ENCODE results near the gene L3MBTL3. TPM values are rescaled to one million over a fixed set of nuclear protein-coding genes. Genes with fewer than 3 reads are reported as not detected.

L3MBTL3 gene
- 10 to 100 TPM; 12.1 to 26.7 (median 21.6) TPM for polyA plus RNA-seq (ENCODE audit: insufficient read depth in 1 of 5, insufficient read length in 5 of 5, low replicate concordance in 1 of 5)
- long read RNA-seq, donor 1 = 0 reads
- long read RNA-seq, donor 2 = 0 reads
- long read RNA-seq, donor 3, full-length matches to known transcripts = 2 of 2 reads
- long read RNA-seq, donor 3, partial matches to known transcripts = 0 of 2 reads
- long read RNA-seq, donor 3, other reads (novel, unspliced or antisense) = 0 of 2 reads
- long read RNA-seq, donor 4, partial matches to known transcripts = 16 of 16 reads
- long read RNA-seq, donor 4, other reads (novel, unspliced or antisense) = 0 of 16 reads
- long read RNA-seq, donor 5, full-length matches to known transcripts = 4 of 4 reads
- long read RNA-seq, donor 5, partial matches to known transcripts = 0 of 4 reads
- long read RNA-seq, donor 5, other reads (novel, unspliced or antisense) = 0 of 4 reads
- long read RNA-seq, donor 6, partial matches to known transcripts = 0 of 3 reads
- long read RNA-seq, donor 6, other reads (novel, unspliced or antisense) = 0 of 3 reads
- long read RNA-seq, donor 7, full-length matches to known transcripts = 1 of 11 reads
- long read RNA-seq, donor 7, partial matches to known transcripts = 10 of 11 reads
- long read RNA-seq, donor 7, other reads (novel, unspliced or antisense) = 0 of 11 reads
- long read RNA-seq, donor 8 = 0 reads

DNA sequence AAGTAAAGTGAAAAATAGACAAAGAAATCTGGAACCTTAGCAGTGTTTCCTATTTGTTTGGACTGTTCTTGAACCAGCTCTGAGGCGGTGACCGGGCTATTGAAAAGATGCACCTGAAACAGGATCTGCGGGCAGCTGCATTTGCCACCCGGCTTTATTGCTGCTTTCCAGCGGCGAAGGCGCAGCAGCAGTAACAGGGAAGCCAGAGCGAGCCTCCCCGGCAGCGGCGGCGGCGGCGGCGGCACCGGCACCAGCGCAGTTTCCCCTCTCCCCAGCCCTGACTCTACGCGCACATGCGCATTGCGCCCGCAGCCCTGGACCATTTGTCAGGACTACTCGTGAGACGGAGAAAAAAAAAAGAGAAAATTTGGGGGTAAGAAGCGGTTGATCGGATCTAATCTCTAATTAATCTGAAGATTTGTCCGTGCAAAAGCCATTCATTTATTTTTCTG lies at the start of gene L3MBTL3:
Gene L3MBTL3, plus strand, starts transcription at position 290 of the 452 bp plus-strand sequence. CDS start 24,119 bp downstream, outside the sequence.
- DNase-seq = peak; percentile 80 to 83

DNA sequence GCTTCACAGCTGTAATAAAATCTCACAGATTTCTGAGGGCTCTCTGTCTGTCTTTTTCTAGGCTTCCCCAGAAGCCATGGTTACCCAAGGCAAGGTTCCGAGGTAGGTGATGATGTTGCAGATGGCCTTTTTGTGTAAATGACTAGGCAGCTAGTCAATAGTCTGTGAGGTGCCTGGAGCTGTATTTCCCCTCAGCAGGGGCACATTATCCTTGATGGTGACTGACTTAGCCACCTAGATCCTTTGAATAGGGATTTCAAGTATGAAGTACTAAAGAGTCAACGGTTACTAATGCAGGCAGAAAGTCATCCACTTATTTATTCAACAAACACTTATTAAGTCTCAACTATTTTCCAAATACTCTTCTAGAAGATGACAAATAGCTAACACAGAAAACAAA lies 49.3 kb upstream of the L3MBTL3 start:
- no peak for DNase-seq

DNA sequence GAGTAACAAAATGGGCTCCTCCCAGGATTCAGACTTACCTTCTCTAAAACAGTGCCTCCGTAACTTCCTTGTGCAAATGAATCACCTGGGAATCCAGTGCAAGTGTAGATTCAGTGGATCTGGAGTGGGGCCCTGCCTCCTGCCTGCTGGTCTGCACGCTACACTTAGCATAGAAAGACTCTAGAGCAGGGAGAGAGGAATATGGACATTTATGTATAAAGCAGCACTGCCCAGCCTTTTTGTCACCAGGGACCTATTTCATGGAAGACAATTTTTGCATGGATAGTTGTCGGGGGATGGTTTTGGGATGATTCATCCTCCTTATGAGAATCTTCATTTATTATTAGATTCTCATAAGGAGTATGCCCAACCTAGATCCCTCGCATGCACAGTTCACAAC lies 42.3 kb upstream of the L3MBTL3 start:
- no peak for DNase-seq

GRCh38 chr6:129978148-129978916 lies 40.0 kb upstream of the L3MBTL3 start:
- DNase-seq = no peak

GRCh38 chr6:129980821-129981220 lies 37.6 kb upstream of the L3MBTL3 start:
- no peak for DNase-seq

DNA sequence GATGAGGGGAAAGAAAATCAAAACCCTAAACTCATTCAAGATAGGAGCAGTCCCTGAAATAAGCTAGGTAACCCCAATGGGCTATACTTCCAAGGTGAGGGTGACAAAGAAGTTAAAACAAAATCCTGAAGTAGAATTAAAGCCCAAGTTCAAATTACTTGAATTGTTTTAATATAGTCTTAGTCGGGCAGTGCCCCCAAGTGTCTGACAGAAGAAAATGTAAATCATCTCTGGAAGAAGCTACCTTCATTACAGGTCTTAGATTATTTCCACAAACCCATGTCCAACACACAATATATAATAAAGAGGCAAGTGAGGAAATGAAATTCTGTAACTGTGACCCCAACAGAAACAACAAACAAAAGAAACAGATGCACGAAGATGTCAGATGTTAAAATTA lies 36.8 kb upstream of the L3MBTL3 start:
- DNase-seq = no peak

DNA sequence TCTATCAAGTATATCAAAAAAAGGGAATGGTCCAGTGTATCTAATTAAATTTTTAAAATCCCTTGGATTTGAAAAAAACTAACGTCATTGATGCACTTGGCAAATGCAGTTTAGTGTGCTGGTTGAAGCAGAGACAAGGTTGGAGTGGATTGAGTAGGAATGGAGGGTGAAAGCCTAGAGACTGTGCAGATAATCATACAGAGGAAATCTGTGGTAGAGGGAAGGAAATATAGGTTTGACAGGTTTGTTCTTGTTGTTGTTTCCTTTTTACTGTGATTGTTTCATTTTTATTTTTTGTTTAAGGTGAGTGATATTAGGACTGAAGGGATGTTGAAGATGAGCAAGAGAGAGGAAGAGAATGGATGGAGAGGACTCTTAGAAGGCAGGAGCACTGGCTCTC lies 29.0 kb upstream of the L3MBTL3 start:
- DNase-seq = no peak

GRCh38 chr6:129992881-129993280 lies 25.5 kb upstream of the L3MBTL3 start:
- DNase-seq = no peak

GRCh38 chr6:129994410-129994809 lies 24.0 kb upstream of the L3MBTL3 start:
- no peak for DNase-seq

DNA sequence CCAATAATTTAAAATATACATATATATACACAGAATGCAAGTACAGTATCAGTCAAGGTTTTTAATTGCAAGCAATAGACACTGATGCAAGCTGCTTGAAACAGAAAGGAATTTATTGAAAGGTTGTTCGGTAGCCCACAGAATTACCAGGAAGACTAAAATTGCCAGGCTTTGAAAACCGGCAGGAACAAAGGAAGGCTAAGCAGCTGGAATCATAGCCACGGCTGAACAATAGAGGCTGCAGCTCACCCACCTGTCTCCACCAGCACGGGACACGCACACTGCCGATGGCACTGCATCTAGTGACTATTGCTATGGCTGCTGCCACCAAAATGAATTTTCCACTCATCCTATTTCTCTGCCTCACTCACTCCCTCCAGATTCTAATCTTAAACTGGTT lies 22.0 kb upstream of the L3MBTL3 start:
- no peak for DNase-seq

DNA sequence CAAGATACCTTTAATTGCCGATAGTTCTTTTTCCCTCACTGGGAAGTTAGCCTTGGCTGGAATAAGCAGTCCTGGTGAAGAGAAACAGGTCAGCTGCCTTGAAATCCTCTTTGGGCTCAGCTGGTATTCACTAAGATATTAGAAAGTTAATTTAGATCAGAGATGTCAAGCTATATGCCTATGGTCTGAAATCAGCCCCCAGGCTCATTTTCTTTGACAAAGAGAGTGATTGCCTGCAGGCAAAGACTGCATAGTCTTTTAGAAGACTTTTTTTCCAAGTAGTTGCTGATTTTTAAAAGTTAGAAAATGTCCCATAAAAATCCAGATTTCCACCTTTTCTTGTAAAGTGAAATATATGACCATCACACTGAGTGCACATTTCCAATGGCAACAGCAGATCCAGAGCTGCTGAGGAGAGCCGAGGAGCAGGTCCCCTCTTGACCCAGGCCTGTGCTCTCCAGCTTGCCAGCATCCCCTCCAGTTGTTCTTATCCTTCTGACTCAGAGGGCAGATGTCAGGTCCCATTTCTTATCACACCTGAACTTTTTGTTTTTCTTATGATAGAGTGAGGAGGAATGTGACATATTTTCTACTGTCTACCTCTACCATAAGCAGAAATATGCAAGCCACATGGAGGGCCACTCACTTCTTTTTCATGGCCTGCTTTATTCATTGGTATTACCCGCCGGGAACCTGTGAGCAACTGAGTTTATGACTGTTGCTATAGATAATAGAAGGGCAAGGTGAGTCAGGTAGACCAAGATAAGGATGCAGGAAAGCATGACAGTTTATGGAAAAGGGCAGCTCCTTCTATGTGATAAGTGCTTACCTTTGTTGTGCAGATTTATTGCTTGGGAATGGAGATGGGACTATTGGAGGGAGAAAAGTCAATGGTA lies 17.6 kb upstream of the L3MBTL3 start:
- no peak for DNase-seq

GRCh38 chr6:130008236-130008873 lies 10.0 kb upstream of the L3MBTL3 start:
- no peak for DNase-seq

DNA sequence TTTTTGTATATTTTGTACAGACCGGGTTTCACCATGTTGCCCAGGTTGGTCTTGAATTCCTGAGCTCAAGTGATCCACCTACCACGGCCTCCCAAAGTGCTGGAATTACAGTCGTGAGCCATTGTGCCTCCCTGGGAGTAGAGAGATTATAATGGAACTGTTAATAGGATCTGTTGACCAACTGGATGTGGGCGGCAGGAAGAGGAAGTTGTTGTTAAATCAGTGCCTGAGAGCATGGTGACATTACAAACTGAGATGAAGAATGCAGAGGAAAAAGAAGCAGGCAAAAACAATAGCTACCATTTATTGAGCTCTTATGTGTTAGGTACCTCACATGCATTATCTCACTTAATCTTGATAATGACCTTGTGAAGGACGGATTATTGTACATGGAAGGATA lies 9.2 kb upstream of the L3MBTL3 start:
- no peak for DNase-seq

- no peak for DNase-seq
These were observed 8.0 kb upstream of the L3MBTL3 start for GRCh38 chr6:130010387-130010786.

DNA sequence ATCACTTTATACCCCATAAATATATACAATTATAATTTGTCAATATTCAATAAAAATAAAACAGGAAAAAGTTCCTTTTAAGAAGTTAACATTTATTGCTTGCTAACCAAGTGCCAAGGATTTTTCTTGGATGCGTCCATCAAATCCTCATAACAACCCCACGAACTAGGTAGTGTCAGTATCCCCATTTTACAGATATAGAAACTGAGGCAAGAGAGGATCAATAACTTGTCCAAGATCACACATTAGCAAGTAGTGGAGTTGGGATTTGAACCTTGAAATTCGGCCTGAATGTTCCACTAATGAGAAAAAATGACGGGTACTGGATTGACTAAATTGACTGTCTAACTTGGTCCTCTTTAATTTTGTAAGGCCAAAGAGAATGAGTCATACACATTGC lies 5.7 kb upstream of the L3MBTL3 start:
- DNase-seq = no peak

DNA sequence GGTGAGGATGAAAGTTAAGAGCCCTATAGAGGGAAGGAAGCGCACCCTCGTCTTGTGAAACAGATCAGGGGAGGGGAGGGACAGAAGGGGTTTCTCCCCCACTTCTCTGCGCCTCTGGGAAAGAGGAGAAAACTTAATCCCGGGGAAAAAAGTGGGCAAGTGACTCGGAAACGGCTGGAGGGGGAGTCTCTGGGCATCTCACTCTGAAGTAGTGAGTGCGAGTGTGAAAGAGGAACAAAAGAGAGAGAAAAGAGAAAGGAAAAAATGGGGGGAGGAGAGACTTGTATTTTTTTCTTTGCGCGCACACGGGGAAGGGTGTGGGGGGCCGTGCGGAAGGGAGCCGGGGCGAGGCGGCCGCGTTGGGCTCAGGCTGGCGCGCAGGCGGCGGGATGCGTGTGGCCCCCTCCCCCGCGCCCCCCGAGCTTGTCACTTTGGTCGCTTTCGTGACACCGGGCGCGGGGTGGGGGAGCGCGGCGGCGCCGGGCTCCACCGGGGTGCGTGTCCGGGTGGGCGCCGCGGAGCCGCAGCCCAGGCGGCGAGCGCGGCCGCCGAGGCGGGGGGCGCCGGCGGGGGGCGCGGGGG lies 454 bp downstream of the L3MBTL3 start:
- no peak for DNase-seq

DNA sequence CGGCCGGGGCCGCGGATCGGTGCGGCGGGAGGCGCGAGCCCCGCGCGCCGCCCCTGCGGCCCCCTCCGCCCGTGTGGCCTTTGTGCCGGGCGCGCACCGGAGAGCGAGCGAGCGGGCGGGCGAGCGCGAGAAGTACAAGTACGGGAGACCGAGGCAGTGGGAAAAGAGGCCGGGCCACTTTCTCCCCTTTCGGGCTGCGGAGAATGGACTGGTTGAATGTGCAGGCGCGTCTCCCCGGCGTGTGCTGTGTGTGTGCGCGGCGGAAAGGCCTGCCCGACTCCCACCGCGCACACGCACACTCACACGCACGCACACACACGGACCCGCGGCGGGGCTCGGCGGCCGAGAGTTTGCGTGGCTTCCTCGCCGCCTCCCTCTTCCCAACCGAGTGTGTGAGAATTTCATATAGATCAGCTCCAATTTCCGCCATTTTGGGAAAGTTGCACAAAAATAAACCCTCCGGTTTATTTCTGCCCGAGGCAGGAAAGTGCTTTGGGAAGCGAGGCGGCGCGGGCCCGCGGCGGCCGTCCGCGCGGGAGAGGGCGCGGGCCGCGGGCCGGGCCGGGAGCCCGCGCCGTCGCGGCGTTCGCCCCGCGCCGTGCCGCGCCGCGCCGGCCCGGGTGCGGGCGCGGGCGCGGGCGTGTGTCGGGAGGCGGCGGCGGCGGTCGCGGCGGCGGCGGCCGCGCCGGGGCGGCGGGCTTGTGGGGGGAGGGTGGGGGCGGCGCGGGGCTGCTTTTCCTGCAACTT lies 1.1 kb downstream of the L3MBTL3 start:
- peak; percentile 35 to 38 for DNase-seq

DNA sequence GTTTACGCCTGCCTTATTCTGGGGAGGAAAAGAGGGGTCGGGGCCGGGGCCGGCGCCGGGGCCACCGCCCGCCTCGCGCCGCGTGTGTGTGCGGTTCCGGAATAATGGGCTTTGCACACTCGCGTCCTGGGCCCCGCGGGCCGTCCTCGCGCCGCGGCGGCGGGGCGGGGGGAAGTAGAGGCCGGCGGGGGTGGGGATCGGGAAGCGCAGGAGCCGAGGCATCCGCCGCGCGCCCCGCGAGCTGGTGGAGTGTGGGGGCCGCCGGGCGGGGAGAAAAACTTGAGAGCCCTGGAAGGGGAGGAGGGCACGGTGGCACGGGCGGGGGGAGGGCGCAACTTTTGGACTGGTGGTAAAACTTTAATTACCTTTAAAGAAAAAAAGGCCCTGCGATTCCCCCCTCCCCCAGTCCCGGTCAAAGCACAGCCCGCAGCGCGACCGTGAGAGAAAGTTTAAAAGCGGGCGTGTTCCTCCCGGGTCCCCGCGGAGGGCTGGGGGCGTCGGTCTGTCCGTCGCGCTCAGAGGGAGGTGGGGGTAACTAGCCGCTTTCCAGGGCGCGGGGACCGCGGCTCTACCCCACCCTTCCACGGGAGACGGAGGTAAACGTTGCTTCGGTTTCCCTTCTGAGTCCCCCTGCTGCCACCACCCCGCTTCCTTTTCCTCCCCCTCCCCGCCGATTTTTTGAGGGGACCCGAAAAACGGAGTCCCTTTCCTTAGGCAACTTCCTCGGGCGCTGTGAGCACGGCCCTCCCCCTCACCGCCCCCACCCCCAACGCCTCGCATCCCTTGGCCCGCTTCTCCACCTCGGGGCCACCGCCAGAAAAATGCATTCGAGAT lies 1.9 kb downstream of the L3MBTL3 start:
- peak; percentile 12 to 30 for DNase-seq
